HEK293 (cell line): ENCODE measurements around the gene SLC25A44.

Experiments
- CTCF ChIA-PET: fragments of 350-600 bp; formaldehyde crosslinking; extraction: SDS; loops from one replicate; lab custom pipeline; 2021; ENCODE audit warnings: antibody characterized with exemption; lab: Yijun Ruan, JAX
- POLR2A ChIA-PET: fragments of 300-600 bp; formaldehyde crosslinking; extraction: SDS; loops from one replicate; lab custom pipeline; 2020; ENCODE audit warnings: antibody characterized with exemption, inconsistent platforms; lab: Yijun Ruan, JAX
- H3K27ac ChIP-seq: fragments of 200-500 bp; sonication (Bioruptor generic); 2 replicates; pipeline ENCODE4 v1.5.1; 2014; ENCODE audit warnings: low read depth, low read length, control low read depth, inconsistent platforms; ENCODE audit errors: extremely low read depth
- H3K36me3 ChIP-seq, 2 experiments: fragments of 200-500 bp in 1 of 2; sonication (Bioruptor generic) in 1 of 2; 1 replicate in 1 of 2; 2 replicates in 1 of 2; pipeline ENCODE4 v1.5.1; 2014 to 2017; ENCODE audit warnings: inconsistent platforms in 2 of 2, low read length in 2 of 2; ENCODE audit not compliant: control insufficient read depth in 2 of 2, insufficient read depth in 1 of 2
- H3K4me1 ChIP-seq: fragments of 200-500 bp; sonication (Bioruptor generic); 2 replicates; pipeline ENCODE4 v1.5.1; 2014; ENCODE audit warnings: mild to moderate bottlenecking, low read length, inconsistent platforms; ENCODE audit not compliant: control insufficient read depth, insufficient read depth
- H3K4me3 ChIP-seq: 2 replicates; pipeline ENCODE4 v1.5.1; 2011; ENCODE audit warnings: low read depth, mild to moderate bottlenecking, control low read depth, low read length, moderate library complexity
- H3K9me3 ChIP-seq: fragments of 200-500 bp; sonication (Bioruptor generic); 2 replicates; pipeline ENCODE4 v1.5.1; 2014; ENCODE audit warnings: low read depth, low read length, inconsistent platforms; ENCODE audit not compliant: control insufficient read depth, insufficient read depth
- EGR2 ChIP-seq: fragments of 450-650 bp; formaldehyde crosslinking; IDR thresholded peaks from 2 replicates; pipeline ENCODE4 v1.5.1; 2016; ENCODE audit warnings: low read depth, missing biosample characterization, missing genetic modification characterization
- MEIS1 ChIP-seq: sonication (generic); formaldehyde crosslinking; IDR thresholded peaks from 2 replicates; pipeline ENCODE4 v1.8.1; 2022; ENCODE audit warnings: missing genetic modification reagents, mild to moderate bottlenecking, borderline replicate concordance
- ZBTB17 ChIP-seq: fragments of 450-650 bp; formaldehyde crosslinking; IDR thresholded peaks from 2 replicates; pipeline ENCODE4 v1.5.1; 2016; ENCODE audit warnings: missing biosample characterization, missing genetic modification characterization
- ZFHX2 ChIP-seq: fragments of 450-650 bp; formaldehyde crosslinking; conservative IDR thresholded peaks from 2 replicates; pipeline ENCODE4 v1.5.1; 2016; ENCODE audit warnings: missing biosample characterization, missing genetic modification characterization
- ZFP69B ChIP-seq: fragments of 450-650 bp; formaldehyde crosslinking; IDR thresholded peaks from 2 replicates; pipeline ENCODE4 v1.5.1; 2016; ENCODE audit warnings: missing biosample characterization, missing genetic modification characterization
- ZNF121 ChIP-seq: fragments of 450-650 bp; formaldehyde crosslinking; IDR thresholded peaks from 2 replicates; pipeline ENCODE4 v1.5.1; 2016; ENCODE audit warnings: missing biosample characterization, missing genetic modification characterization
- ZNF169 ChIP-seq: fragments of 450-650 bp; formaldehyde crosslinking; IDR thresholded peaks from 2 replicates; pipeline ENCODE4 v1.5.1; 2016; ENCODE audit warnings: missing biosample characterization, missing genetic modification characterization
- ZNF335 ChIP-seq: fragments of 450-650 bp; formaldehyde crosslinking; conservative IDR thresholded peaks from 2 replicates; pipeline ENCODE4 v1.5.1; 2016; ENCODE audit warnings: missing biosample characterization, missing genetic modification characterization
- ZNF433 ChIP-seq: fragments of 450-650 bp; formaldehyde crosslinking; IDR thresholded peaks from 2 replicates; pipeline ENCODE4 v1.5.1; 2016; ENCODE audit warnings: missing biosample characterization, missing genetic modification characterization, low read depth
- ZNF530 ChIP-seq: fragments of 450-650 bp; formaldehyde crosslinking; IDR thresholded peaks from 2 replicates; pipeline ENCODE4 v1.5.1; 2016; ENCODE audit warnings: low read depth, missing biosample characterization, missing genetic modification characterization
- ZNF610 ChIP-seq: fragments of 450-650 bp; formaldehyde crosslinking; IDR thresholded peaks from 2 replicates; pipeline ENCODE4 v1.5.1; 2016; ENCODE audit warnings: missing biosample characterization, missing genetic modification characterization, borderline replicate concordance
- ZNF654 ChIP-seq: fragments of 450-650 bp; formaldehyde crosslinking; IDR thresholded peaks from 2 replicates; pipeline ENCODE4 v1.5.1; 2016; ENCODE audit warnings: low read depth, missing biosample characterization, missing genetic modification characterization
- ZNF768 ChIP-seq: fragments of 450-650 bp; formaldehyde crosslinking; IDR thresholded peaks from 2 replicates; pipeline ENCODE4 v1.5.1; 2018; ENCODE audit warnings: missing biosample characterization, mild to moderate bottlenecking, missing genetic modification characterization
- ZNF843 ChIP-seq: fragments of 450-650 bp; formaldehyde crosslinking; IDR thresholded peaks from 2 replicates; pipeline ENCODE4 v1.5.1; 2016; ENCODE audit warnings: missing biosample characterization, missing genetic modification characterization
- ZSCAN23 ChIP-seq: fragments of 450-650 bp; formaldehyde crosslinking; IDR thresholded peaks from 2 replicates; pipeline ENCODE4 v1.5.1; 2016; ENCODE audit warnings: missing biosample characterization, missing genetic modification characterization
- ZSCAN30 ChIP-seq: fragments of 450-650 bp; IDR thresholded peaks from 2 replicates; pipeline ENCODE4 v1.5.1; 2018; ENCODE audit warnings: missing biosample characterization, mild to moderate bottlenecking, missing genetic modification characterization, moderate library complexity
- TF ChIP-seq, protein P1 (sequence below): fragments of 450-650 bp; formaldehyde crosslinking; IDR thresholded peaks from 2 replicates; pipeline ENCODE4 v1.5.1; 2016; ENCODE audit warnings: missing biosample characterization, missing genetic modification characterization, borderline replicate concordance
- TF ChIP-seq, protein P2 (sequence below): fragments of 450-650 bp; formaldehyde crosslinking; IDR thresholded peaks from 2 replicates; pipeline ENCODE4 v1.5.1; 2017; ENCODE audit warnings: missing biosample characterization, missing genetic modification characterization
- TF ChIP-seq, protein P3 (sequence below): fragments of 450-650 bp; formaldehyde crosslinking; IDR thresholded peaks from 2 replicates; pipeline ENCODE4 v1.5.0; 2017; ENCODE audit warnings: missing biosample characterization, missing genetic modification characterization, borderline replicate concordance
- TF ChIP-seq, protein P4 (sequence below): fragments of 450-650 bp; formaldehyde crosslinking; IDR thresholded peaks from 2 replicates; pipeline ENCODE4; 2016; ENCODE audit warnings: missing biosample characterization, missing genetic modification characterization

Gene SLC25A44

DNA sequence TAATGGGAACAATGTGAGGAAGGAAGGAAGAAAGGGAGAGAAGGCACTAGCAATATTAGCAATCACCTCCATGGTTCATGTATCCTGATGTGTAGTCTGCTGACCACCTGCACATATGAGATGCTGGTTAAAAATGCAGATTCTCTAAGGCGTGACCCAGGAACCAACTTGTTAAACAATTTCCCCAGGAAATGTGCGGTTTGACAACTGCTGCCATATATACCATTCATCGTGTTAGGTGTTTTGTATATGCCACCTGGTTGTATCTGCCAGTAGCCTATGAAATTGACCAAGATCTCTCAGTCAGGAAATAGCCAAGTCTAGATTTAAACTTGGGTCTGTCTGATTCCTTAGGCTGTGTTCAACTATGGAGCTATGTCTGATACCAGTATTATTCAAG, 36.4 kb upstream of the SLC25A44 start:
- Histone ChIP-seq H3K36me3 (no peaks in the 10 kb centered on the region), H3K9me3 (no peaks in the 10 kb centered on the region)
- TF ChIP-seq ZSCAN30 (tag by site-specific recombination) = no peak
- TF ChIP-seq, protein P1, sequence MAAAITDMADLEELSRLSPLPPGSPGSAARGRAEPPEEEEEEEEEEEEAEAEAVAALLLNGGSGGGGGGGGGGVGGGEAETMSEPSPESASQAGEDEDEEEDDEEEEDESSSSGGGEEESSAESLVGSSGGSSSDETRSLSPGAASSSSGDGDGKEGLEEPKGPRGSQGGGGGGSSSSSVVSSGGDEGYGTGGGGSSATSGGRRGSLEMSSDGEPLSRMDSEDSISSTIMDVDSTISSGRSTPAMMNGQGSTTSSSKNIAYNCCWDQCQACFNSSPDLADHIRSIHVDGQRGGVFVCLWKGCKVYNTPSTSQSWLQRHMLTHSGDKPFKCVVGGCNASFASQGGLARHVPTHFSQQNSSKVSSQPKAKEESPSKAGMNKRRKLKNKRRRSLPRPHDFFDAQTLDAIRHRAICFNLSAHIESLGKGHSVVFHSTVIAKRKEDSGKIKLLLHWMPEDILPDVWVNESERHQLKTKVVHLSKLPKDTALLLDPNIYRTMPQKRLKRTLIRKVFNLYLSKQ (tag by site-specific recombination) = no peak
- TF ChIP-seq, all 188 proteins: peak for 0
- H3K27ac ChIP-seq = no peak overlapping the region
- H3K4me3 ChIP-seq = no peak overlapping the region
- ChIA-PET CTCF (interaction anchor here (0.7 kb wide), 1 partner anchor 56 kb away, joined by 3 read pairs; the partner anchor contains the start of gene PMF1), POLR2A (no interaction called here)
- H3K4me1 ChIP-seq = no peaks in the 10 kb centered on the region

DNA sequence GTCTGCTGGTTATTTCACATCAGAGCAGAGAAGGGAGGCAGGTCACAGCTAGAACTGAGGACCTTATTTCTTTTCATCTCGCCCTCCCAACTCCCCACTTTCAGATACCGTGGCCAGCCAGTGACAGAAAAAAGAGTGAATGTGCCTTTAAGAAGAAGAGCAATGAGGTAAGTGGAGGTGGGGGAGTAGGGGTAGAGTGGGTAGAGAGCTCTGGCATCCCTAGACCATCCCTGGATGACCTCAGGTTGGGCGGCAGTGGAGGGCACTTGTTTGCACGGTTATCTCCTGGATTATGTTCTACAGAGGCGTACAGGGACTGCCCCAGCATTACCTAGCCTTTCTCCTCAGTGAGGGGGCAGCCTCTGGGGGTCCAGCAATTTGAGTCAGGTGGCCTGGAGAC, 35.9 kb upstream of the SLC25A44 start:
- H3K9me3 ChIP-seq = no peaks in the 10 kb centered on the region
- H3K4me3 ChIP-seq = no peak overlapping the region
- CTCF ChIA-PET = interaction anchor here (0.7 kb wide), 1 partner anchor 55 kb away, joined by 3 read pairs; the partner anchor contains the start of gene PMF1
- TF ChIP-seq EGR2 (tag by site-specific recombination) = peak; percentile 87
- TF ChIP-seq ZBTB17 = peak; percentile 63
- TF ChIP-seq ZNF335 (tag by site-specific recombination) = no peak
- no peak for TF ChIP-seq ZNF654 (tag by site-specific recombination)
- TF ChIP-seq ZNF169 (tag by site-specific recombination) = no peak
- no peak for TF ChIP-seq MEIS1 (CRISPR knock-in tag)
- TF ChIP-seq ZNF433 (tag by site-specific recombination) = no peak
- no peak for TF ChIP-seq ZFP69B (tag by site-specific recombination)
- peak; percentile 71 for TF ChIP-seq ZFHX2 (tag by site-specific recombination)
- TF ChIP-seq ZNF121 (tag by site-specific recombination) = no peak
- no peaks in the 10 kb centered on the region for H3K36me3 ChIP-seq
- H3K27ac ChIP-seq = no peak overlapping the region
- POLR2A ChIA-PET = no interaction called here
- no peaks in the 10 kb centered on the region for H3K4me1 ChIP-seq

DNA sequence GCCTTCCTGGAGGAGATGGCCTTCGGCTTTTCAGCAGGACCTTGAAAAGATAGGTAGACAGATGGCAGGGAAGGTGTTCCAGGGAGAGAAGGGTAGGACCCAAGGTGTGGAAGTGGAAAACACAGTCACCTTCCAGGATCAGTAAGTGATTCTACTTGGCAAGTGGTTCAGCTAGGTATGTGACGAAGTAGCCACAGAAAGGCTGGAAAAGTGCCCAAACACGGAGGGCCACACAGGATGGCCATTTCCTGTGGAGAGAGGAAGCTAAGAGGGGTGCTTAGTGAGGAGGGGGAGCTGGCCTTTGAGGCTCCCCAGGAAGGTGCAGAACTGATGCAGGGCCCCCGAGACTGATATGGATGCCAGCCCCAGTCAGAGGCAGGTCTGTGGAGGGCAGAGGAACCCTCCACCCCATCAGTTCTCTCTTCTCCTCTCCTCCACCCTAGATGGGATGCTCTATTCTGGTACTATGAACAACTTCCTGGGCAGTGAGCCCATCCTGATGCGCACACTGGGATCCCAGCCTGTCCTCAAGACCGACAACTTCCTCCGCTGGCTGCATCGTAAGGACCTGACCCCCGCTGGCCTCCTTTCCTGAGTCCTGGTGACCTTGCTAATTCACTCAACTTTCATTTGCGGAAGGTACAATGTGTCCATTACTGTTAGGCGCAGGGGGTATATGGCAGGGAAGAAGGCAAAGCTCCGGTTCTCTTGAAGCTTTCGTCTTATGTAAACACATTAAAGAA, 33.7 kb upstream of the SLC25A44 start:
- ChIA-PET CTCF (no interaction called here), POLR2A (interaction anchor here (0.9 to 1.1 kb wide), 2 partner anchors 33 to 53 kb away, joined by 3 read pairs; partner anchors contain the start of gene PMF1)
- Histone ChIP-seq H3K27ac (no peak overlapping the region), H3K36me3 (no peaks in the 10 kb centered on the region), H3K4me3 (no peak overlapping the region), H3K9me3 (no peaks in the 10 kb centered on the region), H3K4me1 (no peaks in the 10 kb centered on the region)
- TF ChIP-seq, protein P2, sequence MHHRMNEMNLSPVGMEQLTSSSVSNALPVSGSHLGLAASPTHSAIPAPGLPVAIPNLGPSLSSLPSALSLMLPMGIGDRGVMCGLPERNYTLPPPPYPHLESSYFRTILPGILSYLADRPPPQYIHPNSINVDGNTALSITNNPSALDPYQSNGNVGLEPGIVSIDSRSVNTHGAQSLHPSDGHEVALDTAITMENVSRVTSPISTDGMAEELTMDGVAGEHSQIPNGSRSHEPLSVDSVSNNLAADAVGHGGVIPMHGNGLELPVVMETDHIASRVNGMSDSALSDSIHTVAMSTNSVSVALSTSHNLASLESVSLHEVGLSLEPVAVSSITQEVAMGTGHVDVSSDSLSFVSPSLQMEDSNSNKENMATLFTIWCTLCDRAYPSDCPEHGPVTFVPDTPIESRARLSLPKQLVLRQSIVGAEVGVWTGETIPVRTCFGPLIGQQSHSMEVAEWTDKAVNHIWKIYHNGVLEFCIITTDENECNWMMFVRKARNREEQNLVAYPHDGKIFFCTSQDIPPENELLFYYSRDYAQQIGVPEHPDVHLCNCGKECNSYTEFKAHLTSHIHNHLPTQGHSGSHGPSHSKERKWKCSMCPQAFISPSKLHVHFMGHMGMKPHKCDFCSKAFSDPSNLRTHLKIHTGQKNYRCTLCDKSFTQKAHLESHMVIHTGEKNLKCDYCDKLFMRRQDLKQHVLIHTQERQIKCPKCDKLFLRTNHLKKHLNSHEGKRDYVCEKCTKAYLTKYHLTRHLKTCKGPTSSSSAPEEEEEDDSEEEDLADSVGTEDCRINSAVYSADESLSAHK (tag by site-specific recombination) = no peak
- no peak for TF ChIP-seq ZNF610 (tag by site-specific recombination)
- no peak for TF ChIP-seq ZNF530 (tag by site-specific recombination)
- no peak for TF ChIP-seq ZNF843 (tag by site-specific recombination)
- TF ChIP-seq, protein P3, sequence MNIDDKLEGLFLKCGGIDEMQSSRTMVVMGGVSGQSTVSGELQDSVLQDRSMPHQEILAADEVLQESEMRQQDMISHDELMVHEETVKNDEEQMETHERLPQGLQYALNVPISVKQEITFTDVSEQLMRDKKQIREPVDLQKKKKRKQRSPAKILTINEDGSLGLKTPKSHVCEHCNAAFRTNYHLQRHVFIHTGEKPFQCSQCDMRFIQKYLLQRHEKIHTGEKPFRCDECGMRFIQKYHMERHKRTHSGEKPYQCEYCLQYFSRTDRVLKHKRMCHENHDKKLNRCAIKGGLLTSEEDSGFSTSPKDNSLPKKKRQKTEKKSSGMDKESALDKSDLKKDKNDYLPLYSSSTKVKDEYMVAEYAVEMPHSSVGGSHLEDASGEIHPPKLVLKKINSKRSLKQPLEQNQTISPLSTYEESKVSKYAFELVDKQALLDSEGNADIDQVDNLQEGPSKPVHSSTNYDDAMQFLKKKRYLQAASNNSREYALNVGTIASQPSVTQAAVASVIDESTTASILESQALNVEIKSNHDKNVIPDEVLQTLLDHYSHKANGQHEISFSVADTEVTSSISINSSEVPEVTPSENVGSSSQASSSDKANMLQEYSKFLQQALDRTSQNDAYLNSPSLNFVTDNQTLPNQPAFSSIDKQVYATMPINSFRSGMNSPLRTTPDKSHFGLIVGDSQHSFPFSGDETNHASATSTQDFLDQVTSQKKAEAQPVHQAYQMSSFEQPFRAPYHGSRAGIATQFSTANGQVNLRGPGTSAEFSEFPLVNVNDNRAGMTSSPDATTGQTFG (tag by site-specific recombination) = no peak
- TF ChIP-seq, protein P4, sequence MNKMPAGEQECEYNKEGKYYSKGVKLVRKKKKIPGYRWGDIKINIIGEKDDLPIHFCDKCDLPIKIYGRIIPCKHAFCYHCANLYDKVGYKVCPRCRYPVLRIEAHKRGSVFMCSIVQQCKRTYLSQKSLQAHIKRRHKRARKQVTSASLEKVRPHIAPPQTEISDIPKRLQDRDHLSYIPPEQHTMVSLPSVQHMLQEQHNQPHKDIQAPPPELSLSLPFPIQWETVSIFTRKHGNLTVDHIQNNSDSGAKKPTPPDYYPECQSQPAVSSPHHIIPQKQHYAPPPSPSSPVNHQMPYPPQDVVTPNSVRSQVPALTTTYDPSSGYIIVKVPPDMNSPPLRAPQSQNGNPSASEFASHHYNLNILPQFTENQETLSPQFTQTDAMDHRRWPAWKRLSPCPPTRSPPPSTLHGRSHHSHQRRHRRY (tag by site-specific recombination) = no peak
- TF ChIP-seq ZNF768 = no peak
- TF ChIP-seq ZSCAN23 (tag by site-specific recombination) = no peak
